Prostate gland (tissue), 2 donors: ENCODE data around the gene NAALADL2. TPM values are rescaled to one million over a fixed set of nuclear protein-coding genes. Genes with fewer than 3 reads are reported as not detected.

Experiments used
- DNase-seq: peaks from one replicate; pipeline ENCODE4 v3.0.0-alpha.2; 2019; ENCODE audit warnings: low spot score
- H3K27ac ChIP-seq, 2 donors: fragments of 200-600 bp; sonication (generic); 2 replicates each; pipeline ENCODE4 v1.5.1; 2017 to 2019
- H3K27me3 ChIP-seq: fragments of 200-600 bp; sonication (generic); replicated peaks from 2 replicates; pipeline ENCODE4 v1.5.1; 2019; ENCODE audit not compliant: insufficient read depth
- H3K36me3 ChIP-seq, 2 donors: fragments of 200-600 bp; sonication (generic); 1 replicate in 1 of 2; 2 replicates in 1 of 2; pipeline versions ENCODE4 v1.5.1 to v1.8.1; 2017 to 2019
- H3K4me1 ChIP-seq: fragments of 200-600 bp; sonication (generic); replicated peaks from 2 replicates; pipeline ENCODE4 v1.5.1; 2019
- H3K4me3 ChIP-seq, 2 donors: fragments of 200-600 bp; sonication (generic); 2 replicates each; pipeline ENCODE4 v1.5.1; 2017 to 2019
- H3K9me3 ChIP-seq: fragments of 200-600 bp; sonication (generic); 2 replicates; pipeline ENCODE4 v1.5.1; 2017
- POLR2A ChIP-seq: fragments of 450-650 bp; IDR thresholded peaks from one replicate; pipeline ENCODE4 v1.6.1; 2016; ENCODE audit warnings: antibody characterized with exemption, mild to moderate bottlenecking
- POLR2AphosphoS5 ChIP-seq: sonication (generic); formaldehyde crosslinking; IDR thresholded peaks from one replicate; pipeline ENCODE4 v1.6.1; 2017; ENCODE audit warnings: antibody characterized with exemption
- WGBS: methylation state at CpG from one replicate; pipeline ENCODE4 v1.1.5; 2018; 5-methylcytosine and 5-hydroxymethylcytosine counted together
- intact Hi-C: fragments of 100-400 bp; cut with DNase I; formaldehyde crosslinking; loops from one replicate; pipeline ENCODE4 v1.14.2; 2022
- total RNA-seq, 2 donors: library from RNA; depleted of rRNA; stranded (reverse); fragments of >200 nt; gene quantifications; one replicate each; pipeline ENCODE4 v1.1.0, GENCODE V29; 2016
- TF ChIP-seq, protein P1 (sequence below), 4 experiments: fragments of 200-600 bp in 2 of 4; fragments of 450-650 bp in 2 of 4; sonication (generic) in 2 of 4; IDR thresholded peaks; 1 replicate in 3 of 4; 2 replicates in 1 of 4; pipeline ENCODE4 v1.5.1; 2016 to 2019; ENCODE audit warnings: antibody characterized with exemption in 4 of 4, mild to moderate bottlenecking in 2 of 4, moderate library complexity in 2 of 4

The NAALADL2 gene
- total RNA-seq, 2 donors from 2014 or later = 12.2 to 20.2 TPM

GRCh38 chr3:175176556-175176955 lies 317.4 kb downstream of the NAALADL2 start:
- H3K4me3 ChIP-seq = no peak overlapping the region
- intact Hi-C loops = no loop called here
- no peak for TF ChIP-seq POLR2AphosphoS5

DNA sequence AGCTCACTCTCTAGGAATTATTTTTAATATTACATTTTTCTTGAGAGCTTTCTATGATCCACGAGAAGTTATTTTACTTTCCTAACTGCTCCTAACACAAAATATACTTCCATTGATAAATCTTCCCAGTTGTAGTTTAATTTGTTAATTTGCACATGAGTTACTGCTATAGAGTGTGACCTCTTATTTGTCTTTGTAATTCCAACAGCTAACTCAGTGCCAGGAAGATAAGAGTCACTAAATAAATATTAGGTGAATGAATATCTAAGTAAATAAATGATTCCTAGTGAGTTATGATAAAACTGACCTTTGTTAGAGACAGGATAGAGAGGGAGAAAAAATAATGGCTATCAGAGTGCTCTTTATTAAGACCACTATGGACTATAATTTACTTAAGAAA lies 319.9 kb downstream of the NAALADL2 start:
- Histone ChIP-seq H3K27me3 (no peaks in the 10 kb centered on the region), H3K36me3 (no peaks in the 10 kb centered on the region), H3K27ac (no peak overlapping the region), H3K4me3 (no peak overlapping the region), H3K4me1 (no peaks in the 10 kb centered on the region), H3K9me3 (no peaks in the 10 kb centered on the region)
- no peak for DNase-seq
- intact Hi-C loops = no loop called here
- TF ChIP-seq POLR2AphosphoS5 (no peak), POLR2A (no peak)
- TF ChIP-seq, protein P1, sequence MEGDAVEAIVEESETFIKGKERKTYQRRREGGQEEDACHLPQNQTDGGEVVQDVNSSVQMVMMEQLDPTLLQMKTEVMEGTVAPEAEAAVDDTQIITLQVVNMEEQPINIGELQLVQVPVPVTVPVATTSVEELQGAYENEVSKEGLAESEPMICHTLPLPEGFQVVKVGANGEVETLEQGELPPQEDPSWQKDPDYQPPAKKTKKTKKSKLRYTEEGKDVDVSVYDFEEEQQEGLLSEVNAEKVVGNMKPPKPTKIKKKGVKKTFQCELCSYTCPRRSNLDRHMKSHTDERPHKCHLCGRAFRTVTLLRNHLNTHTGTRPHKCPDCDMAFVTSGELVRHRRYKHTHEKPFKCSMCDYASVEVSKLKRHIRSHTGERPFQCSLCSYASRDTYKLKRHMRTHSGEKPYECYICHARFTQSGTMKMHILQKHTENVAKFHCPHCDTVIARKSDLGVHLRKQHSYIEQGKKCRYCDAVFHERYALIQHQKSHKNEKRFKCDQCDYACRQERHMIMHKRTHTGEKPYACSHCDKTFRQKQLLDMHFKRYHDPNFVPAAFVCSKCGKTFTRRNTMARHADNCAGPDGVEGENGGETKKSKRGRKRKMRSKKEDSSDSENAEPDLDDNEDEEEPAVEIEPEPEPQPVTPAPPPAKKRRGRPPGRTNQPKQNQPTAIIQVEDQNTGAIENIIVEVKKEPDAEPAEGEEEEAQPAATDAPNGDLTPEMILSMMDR (IDR thresholded peaks at IDR 0.05) = no peak
- 67% methylated on average over 1 of the region's 1 CpG for WGBS

More at GRCh38 chr3:175176556-175176955, 317.4 kb downstream of the NAALADL2 start:
- no peaks in the 10 kb centered on the region for H3K27me3 ChIP-seq
- DNase-seq = no peak
- 89% methylated on average over 3 of the region's 3 CpGs for WGBS
- no peak overlapping the region for H3K27ac ChIP-seq
- no peaks in the 10 kb centered on the region for H3K9me3 ChIP-seq
- H3K4me1 ChIP-seq = no peaks in the 10 kb centered on the region
- no peaks in the 10 kb centered on the region for H3K36me3 ChIP-seq

DNA sequence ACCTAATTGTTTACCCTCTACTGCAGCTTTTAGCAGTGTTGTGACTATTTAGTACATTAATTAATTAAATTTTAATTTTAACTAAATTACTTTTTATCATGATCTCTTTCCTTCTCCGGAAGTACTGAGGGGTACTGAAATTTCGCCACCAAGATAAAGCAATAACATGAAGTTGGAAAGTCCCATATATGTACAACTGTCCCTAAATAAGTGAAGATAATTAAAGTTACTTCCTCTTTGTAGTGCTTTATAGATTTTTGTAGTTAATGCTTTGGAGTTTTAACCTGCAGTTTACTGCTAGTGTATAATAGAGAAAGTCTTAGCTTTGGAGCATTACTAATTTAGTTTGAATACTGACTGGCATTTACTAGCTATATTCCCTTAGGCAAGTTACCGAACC lies 325.3 kb downstream of the NAALADL2 start:
- no peak overlapping the region for H3K27ac ChIP-seq
- DNase-seq = no peak
- H3K9me3 ChIP-seq = no peaks in the 10 kb centered on the region
- no peaks in the 10 kb centered on the region for H3K36me3 ChIP-seq
- intact Hi-C loops = no loop called here
- no peaks in the 10 kb centered on the region for H3K27me3 ChIP-seq
- 87% methylated on average over 3 of the region's 3 CpGs for WGBS
- TF ChIP-seq, protein P1 (IDR thresholded peaks at IDR 0.05) = no peak
- TF ChIP-seq POLR2A = no peak
- TF ChIP-seq POLR2AphosphoS5 = no peak
- no peaks in the 10 kb centered on the region for H3K4me1 ChIP-seq
- H3K4me3 ChIP-seq = no peak overlapping the region

- no peak for DNase-seq
Observed at GRCh38 chr3:175185903-175186302, 326.8 kb downstream of the NAALADL2 start.

GRCh38 chr3:175186511-175186910 lies 327.4 kb downstream of the NAALADL2 start:
- 74% methylated on average over 3 of the region's 3 CpGs for WGBS
- DNase-seq = no peak
- no peaks in the 10 kb centered on the region for H3K4me1 ChIP-seq
- H3K27ac ChIP-seq = no peak overlapping the region
- no peak overlapping the region for H3K4me3 ChIP-seq
- no peaks in the 10 kb centered on the region for H3K36me3 ChIP-seq
- no peaks in the 10 kb centered on the region for H3K9me3 ChIP-seq
- H3K27me3 ChIP-seq = no peaks in the 10 kb centered on the region
- intact Hi-C loops = no loop called here
- no peak for TF ChIP-seq POLR2AphosphoS5
- no peak for TF ChIP-seq POLR2A

More at GRCh38 chr3:175185903-175186302, 326.8 kb downstream of the NAALADL2 start:
- Histone ChIP-seq H3K4me1 (no peaks in the 10 kb centered on the region), H3K9me3 (no peaks in the 10 kb centered on the region), H3K4me3 (no peak overlapping the region), H3K36me3 (no peaks in the 10 kb centered on the region), H3K27ac (no peak overlapping the region), H3K27me3 (no peaks in the 10 kb centered on the region)
- WGBS = 97% methylated on average over 1 of the region's 1 CpG
- intact Hi-C loops = no loop called here
- TF ChIP-seq, protein P1 (IDR thresholded peaks at IDR 0.05) = no peak
- TF ChIP-seq POLR2AphosphoS5 = no peak
- TF ChIP-seq POLR2A = no peak

- intact Hi-C loops = no loop called here
Observed at GRCh38 chr3:175187586-175187985, 328.5 kb downstream of the NAALADL2 start.

More at GRCh38 chr3:175187586-175187985, 328.5 kb downstream of the NAALADL2 start:
- WGBS = 77% methylated on average over 2 of the region's 2 CpGs
- Histone ChIP-seq H3K4me1 (no peaks in the 10 kb centered on the region), H3K27ac (no peak overlapping the region), H3K36me3 (no peaks in the 10 kb centered on the region), H3K4me3 (no peak overlapping the region), H3K9me3 (no peaks in the 10 kb centered on the region), H3K27me3 (no peaks in the 10 kb centered on the region)
- no peak for DNase-seq
- TF ChIP-seq POLR2A = no peak
- no peak for TF ChIP-seq POLR2AphosphoS5
- TF ChIP-seq, protein P1 (IDR thresholded peaks at IDR 0.05) = no peak
